Ishikawa (cell line): ENCODE data around the gene PRKCH.

Source experiments
- EGR1 ChIP-seq: IDR thresholded peaks from 2 replicates; pipeline ENCODE4 v1.6.1; 2012
- EP300 ChIP-seq: IDR thresholded peaks from 2 replicates; pipeline ENCODE4 v1.6.1; 2012; ENCODE audit warnings: borderline replicate concordance
- TF ChIP-seq, protein P1 (sequence below): IDR thresholded peaks from 2 replicates; pipeline ENCODE4 v1.6.1; 2012

DNA sequence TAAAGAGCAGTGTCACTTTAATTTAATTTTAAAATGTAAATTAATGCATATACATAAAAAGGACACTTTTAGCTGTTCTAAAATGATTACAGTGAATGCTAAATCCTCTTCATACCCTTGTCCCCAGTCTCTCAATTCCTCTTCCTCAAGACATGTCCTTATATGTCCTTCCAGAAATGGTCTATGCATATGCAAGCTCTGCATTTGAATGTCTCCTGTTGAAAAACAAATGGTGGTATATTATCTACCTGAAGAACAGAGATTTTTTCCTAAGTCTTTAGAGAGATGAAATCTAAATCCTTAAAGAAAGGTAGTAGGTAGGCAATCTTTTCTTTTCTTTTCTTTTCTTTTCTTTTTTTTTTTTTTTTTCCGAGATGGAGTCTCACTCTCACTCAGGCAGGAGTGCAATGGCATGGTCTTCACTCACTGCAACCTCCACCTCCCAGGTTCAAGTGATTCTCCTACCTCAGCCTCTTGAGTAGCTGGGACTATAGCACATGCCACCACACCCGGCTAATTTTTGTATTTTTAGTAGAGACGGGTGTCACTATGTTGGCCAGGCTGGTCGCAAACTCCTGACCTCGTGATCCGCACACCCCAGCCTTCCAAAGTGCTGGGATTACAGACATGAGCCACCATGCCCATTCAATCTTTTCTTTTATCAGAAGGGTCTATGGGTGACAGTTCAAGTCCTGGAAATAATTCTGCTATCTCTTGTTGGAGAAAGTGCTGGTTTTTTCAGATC lies 180.5 kb downstream of the PRKCH start:
- TF ChIP-seq EGR1: no peak
- TF ChIP-seq EP300: no peak
- TF ChIP-seq, protein P1, sequence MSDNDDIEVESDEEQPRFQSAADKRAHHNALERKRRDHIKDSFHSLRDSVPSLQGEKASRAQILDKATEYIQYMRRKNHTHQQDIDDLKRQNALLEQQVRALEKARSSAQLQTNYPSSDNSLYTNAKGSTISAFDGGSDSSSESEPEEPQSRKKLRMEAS: no peak
